Fibroblast of skin of left quadriceps (primary cell): Measurements from ENCODE around the gene CNTN1.
A peak's percentile ranks its signal among the peaks of the same experiment; 100 is the strongest.

Experiments used
- DNase-seq, 2 experiments: peaks; one replicate each; pipeline ENCODE4 v3.0.0-alpha.2; 2013; ENCODE audit warnings: low read depth in 2 of 2

The CNTN1 gene

DNA sequence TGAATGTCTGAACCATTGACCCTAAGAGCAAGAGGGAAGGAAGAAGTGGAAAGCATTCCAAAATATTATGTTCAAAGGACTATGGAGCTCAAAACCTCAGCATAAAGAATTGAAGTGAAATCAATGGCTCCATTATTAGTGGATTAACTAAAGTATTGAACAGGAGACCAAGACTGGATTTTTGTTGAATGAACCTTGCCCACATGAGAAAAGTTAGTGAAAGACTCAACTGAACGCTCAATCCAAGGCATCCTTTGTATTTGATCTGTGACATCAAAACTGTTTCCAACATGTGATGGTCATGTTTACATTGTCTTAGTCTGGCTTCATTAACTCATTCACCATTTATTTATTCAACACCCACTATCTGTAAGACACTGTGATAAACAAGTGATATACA lies 161.0 kb downstream of the CNTN1 start:
- no peak for DNase-seq

GRCh38 chr12:40854604-40855003 lies 162.4 kb downstream of the CNTN1 start:
- no peak for DNase-seq

DNA sequence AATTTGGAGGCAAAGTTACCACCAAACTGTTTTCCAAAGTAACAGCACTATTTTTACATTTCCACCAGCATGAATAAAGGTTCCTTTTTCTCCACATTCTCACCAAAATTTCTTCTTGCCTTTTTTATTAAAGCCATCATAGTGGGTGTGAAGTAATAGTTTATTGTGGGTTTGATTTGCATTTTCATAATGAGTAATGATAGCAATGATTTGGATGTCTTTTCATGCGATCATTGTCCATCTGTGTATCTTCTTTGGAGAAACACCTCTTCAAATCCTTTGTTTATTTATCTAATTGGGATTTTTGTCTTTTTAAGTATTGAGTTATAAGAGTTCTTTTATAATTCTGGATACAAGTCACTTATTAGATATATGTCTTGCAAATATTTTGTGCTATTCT lies 172.7 kb downstream of the CNTN1 start:
- no peak for DNase-seq

GRCh38 chr12:40870981-40871380 lies 178.7 kb downstream of the CNTN1 start:
- no peak for DNase-seq

DNA sequence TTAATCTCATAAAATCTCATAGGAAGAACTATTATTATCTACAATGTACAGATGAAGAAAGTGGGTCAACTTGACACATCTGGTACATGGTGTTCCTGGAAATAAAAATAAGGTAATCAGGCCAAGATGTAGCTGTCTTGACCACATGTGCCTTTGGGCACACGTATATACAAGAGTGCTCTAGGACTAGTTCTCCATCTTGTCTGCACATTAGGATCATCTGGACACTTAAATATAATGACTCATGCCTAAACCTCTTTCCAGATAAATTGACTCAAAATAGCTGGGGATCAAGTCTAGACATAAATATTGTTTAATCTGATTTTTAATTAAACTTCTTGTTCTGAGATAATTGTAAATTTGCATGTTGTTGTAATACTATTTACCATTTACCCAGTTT lies 182.6 kb downstream of the CNTN1 start:
- no peak for DNase-seq

GRCh38 chr12:40889329-40889728 lies 197.1 kb downstream of the CNTN1 start:
- no peak for DNase-seq

DNA sequence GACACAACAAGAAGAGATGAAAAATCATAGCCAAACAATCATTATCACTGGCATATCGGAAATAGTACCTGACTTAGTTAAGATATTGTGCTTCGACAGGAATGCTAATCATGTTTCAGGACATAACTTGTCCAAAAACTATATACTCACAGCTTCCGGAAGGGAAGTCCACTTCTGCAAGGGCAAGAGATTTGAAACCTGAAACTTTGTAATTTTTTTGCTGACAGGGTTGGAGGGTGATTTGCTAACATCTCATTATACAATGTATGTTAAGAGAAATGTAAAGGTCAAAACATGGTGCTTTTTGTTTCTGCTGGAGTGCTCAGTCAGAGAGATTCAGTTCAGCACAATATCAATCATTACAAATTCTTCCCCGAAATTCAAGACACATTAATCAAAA lies 200.3 kb downstream of the CNTN1 start:
- DNase-seq = no peak

DNA sequence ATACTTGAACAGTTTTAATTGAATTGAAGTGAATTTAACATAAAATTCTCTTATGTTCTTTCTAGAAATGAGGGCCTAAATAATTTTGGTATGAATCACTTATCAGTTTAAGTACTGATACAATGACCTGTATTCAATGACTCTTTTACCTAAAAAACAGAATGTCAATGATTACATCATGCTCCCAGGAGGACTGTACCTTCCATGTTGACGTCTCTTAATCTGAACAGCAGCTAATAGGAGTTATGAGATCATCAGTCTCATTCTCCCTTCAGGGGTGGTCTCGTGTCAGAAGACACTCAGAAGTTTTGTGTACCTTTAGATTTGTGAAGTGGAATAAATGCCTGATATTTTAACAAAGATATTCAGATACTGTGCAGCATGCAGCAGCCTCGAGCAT lies 206.3 kb downstream of the CNTN1 start:
- no peak for DNase-seq

- DNase-seq = no peak
Observed at GRCh38 chr12:40903040-40903439, 210.8 kb downstream of the CNTN1 start.

DNA sequence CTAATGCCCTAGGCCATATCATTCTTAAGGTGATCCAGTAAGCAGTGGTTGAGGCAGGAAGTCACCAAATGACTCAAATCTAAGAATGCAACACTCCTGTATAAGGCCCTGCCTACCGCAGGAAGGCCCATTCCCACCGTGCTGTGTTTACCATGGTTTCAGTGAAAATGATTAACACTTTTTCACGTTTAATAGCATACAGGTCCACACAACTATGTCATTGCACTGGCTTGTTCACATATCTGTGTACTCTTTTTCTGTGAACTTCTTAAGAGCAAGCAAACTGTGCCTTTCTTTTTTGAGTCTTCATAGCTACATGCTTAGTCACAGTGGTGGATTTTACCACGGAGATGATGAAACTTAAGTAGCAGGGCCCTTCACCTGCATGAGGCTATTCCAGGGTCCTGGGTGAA lies 214.9 kb downstream of the CNTN1 start:
- peak; percentile 11 to 15 for DNase-seq

DNA sequence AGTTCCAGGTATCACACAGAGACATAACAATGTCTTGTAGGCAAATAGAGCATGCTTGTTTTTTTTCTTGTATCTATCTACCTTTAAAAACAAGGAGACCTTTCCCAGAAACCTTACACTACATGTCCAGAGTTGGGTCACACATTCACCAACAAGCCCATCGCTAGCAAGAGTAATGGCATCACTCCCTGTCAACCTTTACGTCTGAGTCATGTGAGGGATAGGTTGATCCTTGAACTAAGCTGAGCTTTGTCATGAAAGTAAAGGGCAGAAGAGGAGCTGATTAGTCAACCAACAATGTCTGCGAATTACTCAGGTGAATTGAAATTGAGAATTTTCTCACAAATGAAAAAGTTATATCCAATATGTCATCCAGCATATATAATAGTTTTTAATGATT lies 219.4 kb downstream of the CNTN1 start:
- no peak for DNase-seq

DNA sequence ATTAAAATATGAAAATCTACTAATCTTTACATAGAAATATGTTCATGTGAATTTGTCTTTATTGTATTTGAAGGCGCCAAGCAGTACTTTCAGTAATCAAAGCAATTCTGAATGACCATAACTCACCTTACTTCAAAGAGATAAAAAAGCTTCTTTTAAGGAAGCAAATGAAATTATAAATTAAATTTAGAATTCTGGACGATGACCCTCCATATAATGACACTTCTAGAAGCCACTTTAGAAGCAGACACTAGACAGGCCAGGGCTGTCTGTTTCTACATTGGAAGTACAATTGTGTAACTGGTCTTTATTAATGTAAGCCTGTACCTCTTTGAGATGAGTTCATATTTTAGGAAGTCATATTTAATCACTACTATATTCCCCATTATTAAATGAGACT lies 222.9 kb downstream of the CNTN1 start:
- DNase-seq = no peak

- DNase-seq = no peak
Observed at GRCh38 chr12:40917561-40917960, 225.3 kb downstream of the CNTN1 start.

- DNase-seq = peak in 1 of 2 experiments; percentile 4
Observed at GRCh38 chr12:40921563-40922163, 229.4 kb downstream of the CNTN1 start.

DNA sequence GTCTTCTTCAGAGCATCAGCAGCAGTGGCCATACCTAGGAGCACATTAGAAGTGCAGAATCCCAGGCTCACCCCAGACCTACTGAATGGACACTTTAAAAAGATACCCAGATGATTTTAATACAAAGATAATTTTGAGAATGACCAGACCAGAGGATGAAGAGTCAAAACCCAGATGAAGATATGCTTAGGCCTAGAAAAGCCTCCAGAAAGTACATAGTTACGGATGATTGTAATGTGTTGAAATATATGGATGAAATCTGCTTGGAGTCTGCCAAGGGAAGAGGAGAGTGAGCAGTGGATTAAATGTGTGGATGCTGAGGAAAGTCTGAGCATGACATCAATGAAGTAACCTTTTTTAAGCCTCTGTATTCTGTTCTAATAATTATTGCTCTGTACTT lies 245.7 kb downstream of the CNTN1 start:
- DNase-seq = no peak

GRCh38 chr12:40942326-40942725 lies 250.1 kb downstream of the CNTN1 start:
- no peak for DNase-seq

- no peak for DNase-seq
Observed at GRCh38 chr12:40945772-40946171, 253.5 kb downstream of the CNTN1 start.

GRCh38 chr12:40946612-40947194 lies 254.5 kb downstream of the CNTN1 start:
- peak in 1 of 2 experiments; percentile 25 for DNase-seq

- no peak for DNase-seq
Observed at GRCh38 chr12:40947797-40948196, 255.6 kb downstream of the CNTN1 start.

GRCh38 chr12:40953076-40953475 lies 260.8 kb downstream of the CNTN1 start:
- DNase-seq = peak; percentile 79 to 80

DNA sequence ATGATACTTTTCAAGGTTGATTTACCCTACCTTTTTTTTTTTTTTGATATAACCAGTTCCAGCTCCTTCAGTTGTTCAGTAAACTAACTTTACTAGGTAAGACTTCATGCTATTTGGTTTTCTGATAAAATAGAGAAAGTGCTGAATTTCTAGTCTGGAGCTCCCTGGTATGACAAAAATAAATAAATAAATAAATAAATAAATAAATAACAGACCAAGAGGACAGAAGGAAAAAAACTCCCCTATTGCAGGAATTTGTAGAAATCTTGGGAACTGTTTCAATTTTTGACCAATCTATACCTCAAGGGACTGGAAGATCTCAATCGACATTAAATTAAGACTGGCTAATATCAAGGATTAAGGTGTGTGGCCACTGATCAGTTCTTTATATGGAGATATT lies 265.2 kb downstream of the CNTN1 start:
- no peak for DNase-seq

GRCh38 chr12:40959041-40959440 lies 266.8 kb downstream of the CNTN1 start:
- peak; percentile 80 to 83 for DNase-seq

GRCh38 chr12:40963751-40964150 lies 271.5 kb downstream of the CNTN1 start:
- DNase-seq = no peak

GRCh38 chr12:40969796-40970195 lies 277.6 kb downstream of the CNTN1 start:
- DNase-seq = no peak
